Psoas muscle (tissue), 8 donors: ENCODE measurements around the gene ANKRD13C. TPM values are rescaled to one million over a fixed set of nuclear protein-coding genes. Genes with fewer than 3 reads are reported as not detected.

Source experiments
- ATAC-seq, 4 donors: fragments of 200-7000 bp; cut with Tn5 transposase; one replicate each; pipeline ENCODE4 v1.9.1; 2020; ENCODE audit warnings: moderate library complexity in 3 of 4, mild to moderate bottlenecking in 2 of 4
- DNase-seq, 2 donors: peaks; one replicate each; pipeline ENCODE4 v3.0.0-alpha.2; 2020
- H3K27ac ChIP-seq: fragments of 200-600 bp; one replicate; pipeline ENCODE4 v1.8.0; 2022
- H3K27me3 ChIP-seq, 3 donors: fragments of 200-600 bp in 1 of 3; one replicate each; pipeline versions ENCODE4 v1.6.1 to v1.8.0; 2013 to 2022; ENCODE audit warnings: low read length in 2 of 3, mild to moderate bottlenecking in 2 of 3, moderate library complexity in 1 of 3; ENCODE audit not compliant: insufficient read depth in 3 of 3
- H3K36me3 ChIP-seq, 2 donors: fragments of 200-600 bp in 1 of 2; one replicate each; pipeline versions ENCODE4 v1.6.1 to v1.8.0; 2013 to 2022; ENCODE audit warnings: low read depth in 1 of 2, mild to moderate bottlenecking in 1 of 2, moderate library complexity in 1 of 2; ENCODE audit not compliant: insufficient read depth in 1 of 2
- H3K4me1 ChIP-seq: fragments of 200-600 bp; one replicate; pipeline ENCODE4 v1.8.0; 2022
- H3K4me3 ChIP-seq: fragments of 200-600 bp; one replicate; pipeline ENCODE4 v1.8.0; 2022; ENCODE audit warnings: mild to moderate bottlenecking
- H3K9me3 ChIP-seq: fragments of 200-600 bp; one replicate; pipeline ENCODE4 v1.8.0; 2022
- CTCF ChIP-seq: fragments of 200-600 bp; IDR thresholded peaks from one replicate; pipeline ENCODE4 v1.8.0; 2022; ENCODE audit warnings: antibody characterized with exemption
- whole genome bisulfite sequencing, 3 donors: extraction: QIAGEN DNeasy Blood & Tissue Kit; methylation state at CpG; one replicate each; pipeline versions ENCODE4 v1.1.6 to v1.1.7; 2013; 5-methylcytosine and 5-hydroxymethylcytosine counted together
- intact Hi-C, 2 donors: fragments of 100-400 bp; cut with DNase I; formaldehyde crosslinking; loops; one replicate each; pipeline versions ENCODE4 v1.11.0 to v1.14.2; 2022
- polyA plus RNA-seq, 3 donors: library from polyadenylated mRNA; stranded (reverse); fragments of 200-250 nt; gene quantifications; one replicate each; pipeline ENCODE4 v1.2.3, GENCODE V29; 2013
- total RNA-seq, 4 donors: library from RNA; stranded (reverse); fragmentation: NEBNext Ultra II Directional in 2 of 4; extraction: Animal tissue kit (Norgen Biotek cat#: 25700) in 2 of 4; gene quantifications; one replicate each; pipeline versions ENCODE4 v1.2.1 to v1.2.4, GENCODE V29; 2021 to 2023
- donor health status: healthy with polysubstance abuse.
- donor health status: DM: no; HTN: no; CAD: no; lungs with moderate emphysema.
- donor health status: Bipolar disorder and iron deficiency.
- donor health status: healthy.
- donor health status: DM: yes; HTN: yes; CAD: no.
- donor health status: DM: no; HTN: no; CAD: no.
- donor health status: DM: no; HTN: no; CAD: no.
- donor health status: DM: yes; HTN: yes; CAD: no.

The ANKRD13C gene
- total and polyA plus RNA-seq, 7 donors: 5.9 to 18.1 (median 11.4) TPM

GRCh38 chr1:70277875-70278274 lies 76.6 kb downstream of the ANKRD13C start:
- WGBS, 3 donors: 87 to 90% (median 89%) methylated on average over 5 of the region's 5 CpGs
- intact Hi-C loops: no loop called here

GRCh38 chr1:70265946-70266345 lies 88.6 kb downstream of the ANKRD13C start:
- Histone ChIP-seq H3K4me1 (no peaks in the 10 kb centered on the region), H3K27me3 (no peaks in the 10 kb centered on the region), H3K4me3 (no peak overlapping the region), H3K36me3 (peaks cover 0 to 56% of the 10 kb centered on the region in 2 donors), H3K27ac (no peak overlapping the region), H3K9me3 (no peaks in the 10 kb centered on the region)
- ATAC-seq: no peak
- intact Hi-C loops: no loop called here
- WGBS, 3 donors: 76 to 85% (median 81%) methylated on average over 1 of the region's 1 CpG
- no peak for DNase-seq
- no peak for TF ChIP-seq CTCF

More at GRCh38 chr1:70277875-70278274, 76.6 kb downstream of the ANKRD13C start:
- Histone ChIP-seq H3K9me3 (no peaks in the 10 kb centered on the region), H3K36me3 (peaks cover 0 to 42% of the 10 kb centered on the region in 2 donors), H3K4me3 (no peak overlapping the region), H3K27me3 (no peaks in the 10 kb centered on the region), H3K4me1 (no peaks in the 10 kb centered on the region), H3K27ac (no peak overlapping the region)
- ATAC-seq (no peak), DNase-seq (no peak)
- no peak for TF ChIP-seq CTCF

- H3K27ac ChIP-seq: peak overlapping the region; percentile 12
- H3K9me3 ChIP-seq: no peaks in the 10 kb centered on the region
- TF ChIP-seq CTCF: no peak
- ATAC-seq (peak in 2 of 4 donors; percentile 37 to 77), DNase-seq (no peak)
- no peaks in the 10 kb centered on the region for H3K27me3 ChIP-seq
- intact Hi-C loops: no loop called here
- no peak overlapping the region for H3K4me3 ChIP-seq
- WGBS, 3 donors: 34 to 58% (median 42%) methylated on average over 7 of the region's 7 CpGs
- peaks cover 0 to 47% of the 10 kb centered on the region in 2 donors for H3K36me3 ChIP-seq
- H3K4me1 ChIP-seq: no peaks in the 10 kb centered on the region
These were observed 89.7 kb downstream of the ANKRD13C start for GRCh38 chr1:70264839-70265238.

GRCh38 chr1:70256664-70257063 lies 97.9 kb downstream of the ANKRD13C start:
- H3K27me3 ChIP-seq: no peaks in the 10 kb centered on the region
- DNase-seq (no peak), ATAC-seq (peak in 2 of 4 donors; percentile 41 to 45)
- no peak overlapping the region for H3K27ac ChIP-seq
- no peak for TF ChIP-seq CTCF
- H3K9me3 ChIP-seq: no peaks in the 10 kb centered on the region
- 67 to 86% (median 74%) methylated on average over 1 of the region's 1 CpG for WGBS, 3 donors
- peaks cover 0 to 27% of the 10 kb centered on the region in 2 donors for H3K36me3 ChIP-seq
- H3K4me3 ChIP-seq: no peak overlapping the region
- intact Hi-C loops: no loop called here
- H3K4me1 ChIP-seq: no peaks in the 10 kb centered on the region

GRCh38 chr1:70248729-70249128 lies 105.8 kb downstream of the ANKRD13C start:
- intact Hi-C loops: loop anchor here in 1 of 2 donors (10.0 kb wide), 1 partner anchor 816 kb away; no protein-coding TSS in a partner anchor
- ATAC-seq: no peak
- no peak overlapping the region for H3K4me3 ChIP-seq

More at GRCh38 chr1:70248729-70249128, 105.8 kb downstream of the ANKRD13C start:
- peaks cover 4 to 97% of the 10 kb centered on the region in 2 donors for H3K36me3 ChIP-seq
- no peak for TF ChIP-seq CTCF
- H3K27me3 ChIP-seq: no peaks in the 10 kb centered on the region
- DNase-seq: no peak
- no peaks in the 10 kb centered on the region for H3K4me1 ChIP-seq
- H3K9me3 ChIP-seq: no peaks in the 10 kb centered on the region
- 77 to 84% (median 82%) methylated on average over 4 of the region's 4 CpGs for WGBS, 3 donors
- H3K27ac ChIP-seq: no peak overlapping the region
